Small intestine (tissue), 7 donors: ENCODE data around the gene HOXD11. TPM values are rescaled to one million over a fixed set of nuclear protein-coding genes. Genes with fewer than 3 reads are reported as not detected.

Experiments used
- DNase-seq, 2 donors: peaks; one replicate each; pipeline versions ENCODE4 v3.0.0 to v3.0.0-alpha.2; 2013
- FAIRE-seq: peaks from 2 replicates; lab custom pipeline; 2012; peaks lifted over from hg19 to GRCh38; lab: Jason Lieb, UNC
- H3K27ac ChIP-seq, 3 donors: one replicate each; pipeline ENCODE4 v1.5.1; 2013; ENCODE audit warnings: low read length in 2 of 3, mild to moderate bottlenecking in 2 of 3, control low read depth in 1 of 3, inconsistent platforms in 1 of 3, low read depth in 1 of 3, moderate library complexity in 1 of 3
- H3K27me3 ChIP-seq, 3 donors: one replicate each; pipeline ENCODE4 v1.6.1; 2013; ENCODE audit warnings: low read length in 3 of 3, inconsistent platforms in 1 of 3; ENCODE audit not compliant: control insufficient read depth in 3 of 3, insufficient read depth in 3 of 3
- H3K36me3 ChIP-seq, 3 donors: one replicate each; pipeline ENCODE4 v1.6.1; 2013; ENCODE audit warnings: low read length in 3 of 3, inconsistent platforms in 1 of 3, low read depth in 1 of 3, mild to moderate bottlenecking in 1 of 3, moderate library complexity in 1 of 3; ENCODE audit not compliant: control insufficient read depth in 3 of 3, insufficient read depth in 2 of 3
- H3K4me1 ChIP-seq, 3 donors: one replicate each; pipeline ENCODE4 v1.6.1; 2013; ENCODE audit warnings: low read length in 2 of 3, inconsistent platforms in 1 of 3, low read depth in 1 of 3, mild to moderate bottlenecking in 1 of 3, moderate library complexity in 1 of 3; ENCODE audit not compliant: control insufficient read depth in 3 of 3, insufficient read depth in 2 of 3
- H3K4me3 ChIP-seq, 3 donors: one replicate each; pipeline ENCODE4 v1.5.1; 2013; ENCODE audit warnings: low read length in 3 of 3, control low read depth in 1 of 3, inconsistent platforms in 1 of 3, low read depth in 1 of 3, mild to moderate bottlenecking in 1 of 3, moderate library complexity in 1 of 3
- H3K9me3 ChIP-seq, 2 donors: one replicate each; pipeline ENCODE4 v1.6.1; 2013; ENCODE audit warnings: low read depth in 1 of 2, low read length in 1 of 2; ENCODE audit not compliant: control insufficient read depth in 2 of 2, insufficient read depth in 1 of 2
- WGBS, 3 donors: extraction: QIAGEN DNeasy Blood & Tissue Kit; methylation state at CpG; one replicate each; pipeline ENCODE4 v1.1.7; 2013; 5-methylcytosine and 5-hydroxymethylcytosine counted together
- polyA plus RNA-seq, 4 donors: library from polyadenylated mRNA; stranded (reverse) in 3 of 4; unstranded in 1 of 4; fragments of 200-250 nt in 3 of 4; fragments of 120-200 nt in 1 of 4; gene quantifications; one replicate each; pipeline versions ENCODE4 v1.2.1 to v1.2.3, GENCODE V29; 2013
- donor health status: healthy with polysubstance abuse.
- donor health status: control.
- donor health status: control.
- donor health status: Bipolar disorder and iron deficiency.
- donor health status: healthy.

Gene HOXD11
- polyA plus RNA-seq, 4 donors, result not detected

DNA sequence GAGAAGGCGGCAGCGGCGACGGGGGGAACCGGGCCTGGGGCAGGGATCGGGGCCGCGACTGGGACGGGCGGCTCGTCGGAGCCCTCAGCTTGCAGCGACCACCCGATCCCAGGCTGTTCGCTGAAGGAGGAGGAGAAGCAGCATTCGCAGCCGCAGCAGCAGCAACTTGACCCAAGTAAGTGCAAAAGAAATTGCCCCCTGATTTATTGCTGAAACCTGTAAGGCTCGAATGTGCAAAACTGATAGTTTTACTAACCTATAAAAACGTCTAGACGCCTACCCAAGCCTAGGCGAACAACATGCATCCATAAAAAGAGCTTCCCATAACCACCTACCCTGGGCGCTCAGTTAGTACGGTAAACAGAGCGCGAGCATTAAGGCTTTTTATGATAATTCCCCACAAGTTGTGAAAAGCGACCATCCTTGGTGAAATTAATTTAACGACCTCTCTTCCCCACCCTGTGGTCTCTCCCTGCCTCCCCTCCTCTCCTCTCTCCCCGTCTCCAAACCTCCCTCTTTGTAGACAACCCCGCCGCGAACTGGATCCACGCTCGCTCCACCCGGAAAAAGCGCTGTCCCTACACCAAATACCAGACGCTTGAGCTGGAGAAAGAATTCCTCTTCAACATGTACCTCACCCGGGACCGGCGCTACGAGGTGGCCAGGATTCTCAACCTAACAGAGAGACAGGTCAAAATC, 16.5 kb downstream of the HOXD11 start:
- H3K27ac ChIP-seq, result no peak overlapping the region

DNA sequence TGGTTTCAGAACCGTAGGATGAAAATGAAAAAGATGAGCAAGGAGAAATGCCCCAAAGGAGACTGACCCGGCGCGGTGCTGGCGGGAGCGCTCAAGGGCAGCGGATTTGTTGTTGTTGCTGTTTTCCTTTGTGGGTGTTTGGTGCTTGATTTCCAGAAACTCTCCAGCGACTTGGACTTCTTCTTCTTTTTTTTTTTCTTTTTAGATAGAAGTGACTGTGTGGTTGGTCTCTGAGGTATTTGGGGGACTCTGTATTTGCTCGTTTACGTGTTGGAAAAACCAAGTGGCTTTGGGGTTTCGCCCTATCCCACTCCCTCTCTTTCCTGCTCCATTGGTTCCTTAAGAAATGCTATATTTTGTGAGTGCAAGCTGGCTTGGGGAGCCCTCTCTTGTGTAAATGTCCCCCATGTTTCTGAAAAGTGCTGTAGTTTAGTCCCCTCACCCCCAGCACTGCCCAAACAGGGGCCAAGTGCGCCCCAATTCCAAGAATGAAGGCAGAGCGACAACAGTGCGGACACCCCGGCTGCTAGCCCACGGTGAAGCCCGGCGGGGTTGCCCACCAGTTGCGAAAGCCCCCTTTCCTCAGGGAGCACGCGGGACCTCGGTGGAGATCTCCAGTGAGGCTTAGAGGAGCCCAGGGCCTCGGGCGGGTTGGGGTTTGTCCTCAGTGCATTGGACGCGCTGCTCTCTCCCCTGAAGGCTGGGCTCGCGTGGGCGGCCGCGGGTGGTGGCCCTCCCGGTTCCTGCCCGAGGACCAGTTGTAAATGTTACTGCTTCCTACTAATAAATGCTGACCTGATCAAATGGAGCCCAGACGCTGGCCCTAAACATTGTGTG, 17.2 kb downstream of the HOXD11 start:
- no peak for FAIRE-seq
- Histone ChIP-seq H3K27me3 (peaks cover 14 to 96% (median 65%) of the 10 kb centered on the region in 3 donors), H3K9me3 (no peaks in the 10 kb centered on the region), H3K27ac (no peak overlapping the region), H3K4me3 (peak overlapping the region in 1 of 3 donors; percentile 37), H3K4me1 (peaks cover 0 to 1% (median 0%) of the 10 kb centered on the region in 3 donors), H3K36me3 (no peaks in the 10 kb centered on the region)
- DNase-seq, result no peak
- 13 to 17% (median 16%) methylated on average over 30 to 34 of the region's 34 CpGs for WGBS, 3 donors

More for the DNA sequence above, 16.5 kb downstream of the HOXD11 start:
- WGBS, 3 donors, result 7 to 9% (median 7%) methylated on average over 40 of the region's 40 CpGs
- Histone ChIP-seq H3K27me3 (peaks cover 14 to 95% (median 62%) of the 10 kb centered on the region in 3 donors), H3K4me1 (no peaks in the 10 kb centered on the region), H3K4me3 (peak overlapping the region in 2 of 3 donors; percentile 37 to 59), H3K9me3 (peaks cover 0 to 4% of the 10 kb centered on the region in 2 donors), H3K36me3 (no peaks in the 10 kb centered on the region)
- no peak for FAIRE-seq
- DNase-seq, result no peak

DNA sequence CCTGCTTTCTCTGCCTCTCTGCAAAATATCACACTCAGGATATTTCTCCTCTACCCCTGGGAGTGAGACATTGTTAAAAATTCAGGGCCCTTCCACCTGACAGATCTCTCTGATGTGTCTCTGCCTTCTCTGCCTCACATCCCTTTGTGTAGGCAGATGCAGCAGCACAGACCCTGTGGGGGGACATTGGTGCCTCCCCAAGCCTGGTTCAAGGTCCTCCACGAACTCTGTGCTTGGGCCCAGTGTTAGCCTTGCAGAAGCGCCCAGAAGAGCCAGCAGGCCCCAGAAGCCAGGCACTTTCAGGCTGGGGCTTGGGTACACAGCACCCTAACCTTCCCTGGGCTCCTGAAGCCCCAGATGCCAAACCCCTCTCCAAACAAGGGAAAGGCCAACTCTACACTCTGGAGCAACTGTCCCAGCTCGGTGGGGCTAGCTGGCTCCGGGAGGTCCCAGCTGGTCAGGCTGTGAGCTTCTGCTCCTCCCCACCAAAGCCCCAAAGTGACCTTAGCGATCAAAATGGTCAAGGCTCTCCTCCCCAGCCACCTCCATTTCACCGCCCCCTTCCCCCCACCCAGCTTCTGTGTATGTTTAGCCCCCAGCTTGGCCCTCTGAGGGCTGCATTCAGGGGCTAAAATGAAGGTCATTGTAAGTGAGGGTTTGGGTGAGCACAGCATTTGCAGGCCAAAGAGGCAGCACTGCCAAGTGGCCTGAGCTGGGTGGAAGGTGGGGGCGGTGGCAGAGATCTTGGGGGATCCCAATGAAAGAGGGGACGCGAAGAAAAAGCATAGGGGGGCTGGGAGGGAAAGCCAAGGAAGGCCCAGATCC, 18.1 kb downstream of the HOXD11 start:
- Histone ChIP-seq H3K4me1 (peaks cover 0 to 2% (median 2%) of the 10 kb centered on the region in 3 donors), H3K27me3 (peaks cover 10 to 93% (median 61%) of the 10 kb centered on the region in 3 donors)
- no peak for FAIRE-seq

DNA sequence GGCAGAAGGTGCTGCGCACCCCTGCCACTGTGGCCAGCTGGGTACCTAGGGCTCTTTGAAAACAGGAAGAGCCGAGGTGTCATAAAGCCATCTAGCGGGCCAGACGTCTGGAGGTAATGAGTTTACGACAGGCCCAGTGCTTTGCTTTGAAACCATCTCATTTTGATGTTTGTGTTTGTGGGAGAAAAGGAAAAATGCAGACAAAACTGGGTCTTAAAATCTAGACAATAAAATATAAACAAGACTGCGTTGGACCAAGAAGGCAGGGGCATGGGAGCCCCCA, 18.6 kb downstream of the HOXD11 start:
- no peak for FAIRE-seq
- no peaks in the 10 kb centered on the region for H3K9me3 ChIP-seq
- no peak overlapping the region for H3K27ac ChIP-seq
- WGBS, 3 donors, result 13 to 28% (median 14%) methylated on average over 6 of the region's 6 CpGs
- no peaks in the 10 kb centered on the region for H3K36me3 ChIP-seq
- H3K4me1 ChIP-seq, result peaks cover 0 to 2% (median 2%) of the 10 kb centered on the region in 3 donors
- peaks cover 13 to 91% (median 56%) of the 10 kb centered on the region in 3 donors for H3K27me3 ChIP-seq
- no peak overlapping the region for H3K4me3 ChIP-seq
- no peak for DNase-seq

More for the DNA sequence above, 18.1 kb downstream of the HOXD11 start:
- no peaks in the 10 kb centered on the region for H3K9me3 ChIP-seq
- no peak overlapping the region for H3K27ac ChIP-seq
- no peaks in the 10 kb centered on the region for H3K36me3 ChIP-seq
- H3K4me3 ChIP-seq, result no peak overlapping the region
- DNase-seq, result no peak
- WGBS, 3 donors, result 14 to 35% (median 18%) methylated on average over 9 of the region's 9 CpGs

DNA sequence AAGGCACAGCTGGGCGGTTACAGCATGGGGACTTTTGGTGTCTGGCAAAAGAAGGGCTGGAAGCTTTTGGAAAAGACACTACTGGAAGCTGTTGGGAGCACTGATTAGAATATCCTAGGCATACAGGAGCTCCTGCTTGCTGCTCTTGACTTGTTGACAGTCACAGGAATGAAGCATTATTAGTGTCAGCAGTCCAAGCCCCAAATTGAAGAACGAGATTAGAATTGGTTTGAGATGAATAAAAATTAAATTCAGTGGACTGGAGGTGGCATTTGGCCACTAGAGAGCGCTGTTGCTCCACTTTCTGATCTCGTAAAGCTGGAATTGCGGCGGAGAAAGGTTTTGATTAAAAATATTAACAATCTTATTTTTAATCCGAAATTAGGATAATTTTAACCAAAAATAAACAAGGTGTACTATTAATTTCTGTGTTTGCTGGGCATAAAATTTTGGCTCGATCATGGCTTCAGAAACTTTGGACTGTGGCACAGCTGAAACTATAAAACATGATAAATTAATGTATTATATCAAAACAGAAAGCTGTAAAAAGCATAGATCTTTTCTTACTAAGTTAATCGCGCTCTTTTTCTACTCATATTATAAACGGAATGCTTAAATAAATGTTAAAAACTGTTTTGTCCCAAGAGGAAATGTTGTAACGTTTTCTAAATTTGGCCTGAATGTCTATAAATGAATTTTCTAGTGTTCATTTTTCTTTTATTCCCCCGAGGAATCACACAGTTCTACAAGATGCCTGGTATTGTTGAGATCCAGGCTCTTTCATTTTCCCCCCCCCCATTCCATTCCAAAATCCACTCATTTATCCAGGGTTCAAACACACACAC, 20.1 kb downstream of the HOXD11 start:
- peaks cover 0 to 2% (median 2%) of the 10 kb centered on the region in 3 donors for H3K4me1 ChIP-seq
- peak; percentile 44 for FAIRE-seq
- 2 to 4% (median 3%) methylated on average over 13 of the region's 13 CpGs for WGBS, 3 donors
- DNase-seq, result peak; percentile 52 to 70
- no peak overlapping the region for H3K27ac ChIP-seq
- H3K4me3 ChIP-seq, result no peak overlapping the region
- H3K9me3 ChIP-seq, result no peaks in the 10 kb centered on the region
- H3K27me3 ChIP-seq, result peaks cover 11 to 89% (median 44%) of the 10 kb centered on the region in 3 donors
- no peaks in the 10 kb centered on the region for H3K36me3 ChIP-seq

DNA sequence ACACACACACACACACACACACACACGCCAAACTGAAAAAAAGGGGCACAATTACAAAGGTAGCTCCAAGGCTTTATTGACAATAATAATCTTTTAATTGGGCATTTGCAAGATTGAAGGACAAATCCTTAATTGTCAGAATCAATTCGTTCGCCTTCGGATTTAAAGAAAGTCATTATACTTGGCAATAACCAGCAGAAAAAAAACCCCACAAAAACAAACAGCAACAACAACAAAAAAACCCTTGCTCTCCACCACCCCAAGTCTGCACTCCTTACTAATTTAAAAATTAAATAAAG, 20.6 kb downstream of the HOXD11 start:
- Histone ChIP-seq H3K27ac (no peak overlapping the region), H3K27me3 (peaks cover 10 to 90% (median 42%) of the 10 kb centered on the region in 3 donors), H3K4me3 (no peak overlapping the region), H3K4me1 (peaks cover 0 to 2% (median 2%) of the 10 kb centered on the region in 3 donors), H3K9me3 (no peaks in the 10 kb centered on the region), H3K36me3 (no peaks in the 10 kb centered on the region)
- DNase-seq, result no peak
- no peak for FAIRE-seq
- 20 to 36% (median 31%) methylated on average over 4 of the region's 4 CpGs for WGBS, 3 donors

DNA sequence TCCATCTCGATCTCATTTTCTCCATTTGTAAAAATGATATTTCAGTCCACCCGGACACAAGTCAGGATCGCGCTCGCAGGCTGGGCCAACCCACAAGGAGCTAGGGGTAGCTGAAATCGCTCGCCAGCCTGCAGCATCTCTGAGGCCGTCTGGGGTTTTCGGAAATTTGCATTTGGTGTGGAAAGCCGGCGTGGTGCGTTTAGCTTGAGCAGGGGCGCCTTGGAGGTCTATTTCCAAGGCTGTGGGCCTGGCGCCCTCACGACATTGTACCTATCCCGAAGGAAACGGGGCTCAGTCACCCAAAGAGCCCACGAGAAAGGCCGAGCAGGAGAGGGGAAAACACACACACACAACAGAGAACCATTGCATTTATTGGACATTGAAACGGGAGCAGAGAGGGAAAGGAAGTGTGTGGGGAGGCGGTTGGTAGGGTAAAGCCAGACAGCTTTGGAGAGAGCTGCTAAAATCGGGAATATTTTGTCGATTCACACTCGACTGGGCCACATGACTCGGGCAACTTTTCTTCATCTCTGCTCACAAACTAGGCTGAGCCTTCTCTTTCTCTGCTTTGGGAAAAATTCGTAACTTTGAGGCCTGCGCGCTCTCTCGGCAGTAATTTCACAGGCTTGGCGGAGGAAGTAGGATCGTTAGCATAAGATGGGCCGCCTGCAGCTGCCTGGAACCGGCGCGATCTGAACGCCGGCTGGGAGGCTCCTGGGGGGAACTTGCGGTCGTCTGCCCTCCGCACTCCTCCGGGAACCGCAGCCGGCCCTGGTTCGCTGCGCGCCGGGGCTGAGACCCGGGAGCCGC, 21.3 kb downstream of the HOXD11 start:
- 6 to 13% (median 11%) methylated on average over 45 to 49 of the region's 49 CpGs for WGBS, 3 donors
- H3K4me1 ChIP-seq, result peaks cover 0 to 2% (median 2%) of the 10 kb centered on the region in 3 donors
- H3K4me3 ChIP-seq, result peak overlapping the region in 1 of 3 donors; percentile 41
- no peaks in the 10 kb centered on the region for H3K9me3 ChIP-seq
- H3K27ac ChIP-seq, result peak overlapping the region in 2 of 3 donors; percentile 17 to 77
- no peaks in the 10 kb centered on the region for H3K36me3 ChIP-seq
- peaks cover 7 to 91% (median 39%) of the 10 kb centered on the region in 3 donors for H3K27me3 ChIP-seq
- FAIRE-seq (no peak), DNase-seq (peak in 1 of 2 donors; percentile 55)
